Tongue (tissue), 2 donors: Measurements from ENCODE around the gene CDCA4. TPM values are rescaled to one million over a fixed set of nuclear protein-coding genes. Genes with fewer than 3 reads are reported as not detected.

Experiments used
- DNase-seq: peaks from one replicate; pipeline ENCODE4 v3.0.0-alpha.2; 2015
- total RNA-seq: library from RNA; depleted of rRNA; stranded (reverse); fragments of >200 nt; gene quantifications from one replicate; pipeline ENCODE4 v1.2.3, GENCODE V29; 2014

CDCA4 gene
- total RNA-seq, 1 donor from 2014 or later: 23.5 TPM

DNA sequence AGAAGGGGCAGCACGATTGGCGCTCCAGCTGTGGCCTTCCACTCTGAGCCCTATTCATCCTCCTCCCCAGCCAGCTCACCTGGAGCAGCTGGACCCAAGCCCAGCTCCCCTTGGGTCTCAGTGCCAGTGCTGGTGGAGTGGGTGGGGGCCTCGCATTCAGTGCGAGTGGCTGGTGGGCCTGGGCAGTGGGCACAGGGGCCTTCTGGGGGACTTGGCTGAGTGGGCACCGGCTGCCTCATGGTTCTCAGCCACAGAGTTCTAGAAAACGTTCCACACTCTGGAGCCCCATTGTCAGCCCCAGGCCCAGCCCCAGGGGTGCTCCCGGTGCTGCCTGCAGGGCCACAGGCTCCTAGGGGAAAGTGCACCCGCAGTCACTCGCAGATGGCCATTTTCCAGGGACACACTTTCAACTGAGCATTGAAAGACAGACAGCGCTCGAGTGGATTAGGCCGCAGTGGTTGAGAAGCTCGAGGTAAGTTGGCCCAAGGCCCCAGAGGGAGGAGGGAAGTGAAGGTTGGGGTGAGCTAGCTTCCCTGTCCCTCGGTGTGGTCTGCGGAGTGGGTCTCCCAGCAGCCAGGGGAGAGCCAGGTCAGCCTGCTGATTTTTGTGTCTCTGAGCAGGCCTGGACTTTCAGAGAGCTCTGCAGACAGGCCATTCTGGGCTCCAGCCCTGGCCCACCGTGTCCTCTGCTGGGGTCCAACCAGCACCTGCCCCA, 31.5 kb downstream of the CDCA4 start:
- no peak for DNase-seq

DNA sequence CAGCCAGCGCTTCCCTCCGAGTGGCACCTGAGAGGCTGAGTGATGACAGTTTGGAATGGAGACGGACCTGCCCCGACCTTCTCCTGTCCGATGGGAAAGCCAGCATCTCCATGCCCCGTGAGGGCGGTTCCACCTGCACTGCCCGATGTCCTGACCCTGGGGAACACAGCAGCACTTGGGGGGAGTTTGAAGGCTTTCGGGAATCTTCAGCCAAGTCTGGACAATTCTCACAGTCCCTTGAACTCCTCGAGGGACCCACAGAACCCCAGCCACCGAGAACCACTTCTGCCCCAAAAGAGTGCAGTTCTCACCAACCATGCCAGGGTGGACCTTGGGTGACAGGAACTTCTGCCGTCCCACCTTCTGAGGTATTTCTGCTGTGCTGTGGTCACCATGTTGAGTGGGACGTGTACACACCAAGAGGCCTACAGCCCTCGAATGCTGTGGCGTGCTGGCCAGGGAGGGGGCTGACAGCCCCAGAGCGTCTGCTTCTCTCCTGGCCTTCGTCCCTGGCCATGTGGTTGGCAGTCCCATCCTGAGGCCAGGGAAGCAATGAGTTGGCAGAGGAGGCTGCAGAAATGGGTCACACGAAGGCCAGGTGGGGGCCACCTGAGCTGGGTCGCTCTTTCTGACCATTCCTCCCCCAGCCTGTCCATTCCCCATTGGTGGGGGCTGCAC, 34.3 kb downstream of the CDCA4 start:
- no peak for DNase-seq

GRCh38 chr14:104985675-104986486, 35.0 kb downstream of the CDCA4 start, which contains the start of gene CLBA1:
CLBA1 (plus strand) TSS chr14:104985788; CDS start chr14:104986432, 644 bp downstream.
- peak; percentile 96 for DNase-seq

DNA sequence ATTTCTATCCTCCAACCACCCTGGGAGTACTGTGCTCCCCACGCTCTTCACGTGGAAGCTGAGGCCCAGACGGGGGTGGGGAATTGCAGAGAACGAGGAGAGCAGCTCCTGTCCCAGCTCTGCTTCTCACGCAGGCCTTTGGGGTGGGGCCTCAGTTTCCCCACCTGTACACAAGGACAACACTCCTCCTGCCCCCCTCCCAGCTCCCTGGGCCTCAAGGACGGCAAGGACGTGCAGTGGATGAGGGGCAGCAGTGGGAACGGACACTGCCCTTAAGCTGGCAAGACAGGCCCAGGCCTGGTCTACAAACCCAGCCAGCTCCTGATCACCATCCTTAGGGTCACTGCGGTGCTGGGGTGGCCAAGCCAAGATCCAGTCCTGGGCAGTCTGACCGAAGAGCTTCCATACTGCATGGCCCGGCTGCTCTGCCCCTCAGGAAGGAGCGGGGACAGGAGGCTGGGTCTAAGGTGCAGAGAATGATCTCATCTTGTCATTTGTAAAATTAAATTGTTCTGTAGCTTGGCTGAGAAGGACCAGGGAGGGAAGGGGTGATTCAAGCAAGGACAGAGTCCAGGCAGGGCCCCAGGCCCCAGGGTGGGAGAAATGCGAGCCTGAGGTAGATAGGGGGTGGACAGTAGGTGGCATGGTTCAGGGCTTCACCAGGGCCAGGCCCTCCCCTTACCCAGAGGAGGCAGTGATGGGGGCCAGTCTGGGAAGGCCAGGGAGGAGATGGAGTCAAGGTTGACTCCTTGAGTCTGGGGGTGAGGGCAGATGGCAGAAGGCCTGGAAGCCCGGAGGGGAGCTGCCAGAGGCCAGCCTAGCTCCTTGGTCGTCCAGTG, 36.6 kb downstream of the CDCA4 start:
- DNase-seq: no peak

- no peak for DNase-seq
Observed at GRCh38 chr14:104983231-104983721, 37.6 kb downstream of the CDCA4 start.

GRCh38 chr14:104982548-104983230, 38.2 kb downstream of the CDCA4 start:
- DNase-seq: no peak

DNA sequence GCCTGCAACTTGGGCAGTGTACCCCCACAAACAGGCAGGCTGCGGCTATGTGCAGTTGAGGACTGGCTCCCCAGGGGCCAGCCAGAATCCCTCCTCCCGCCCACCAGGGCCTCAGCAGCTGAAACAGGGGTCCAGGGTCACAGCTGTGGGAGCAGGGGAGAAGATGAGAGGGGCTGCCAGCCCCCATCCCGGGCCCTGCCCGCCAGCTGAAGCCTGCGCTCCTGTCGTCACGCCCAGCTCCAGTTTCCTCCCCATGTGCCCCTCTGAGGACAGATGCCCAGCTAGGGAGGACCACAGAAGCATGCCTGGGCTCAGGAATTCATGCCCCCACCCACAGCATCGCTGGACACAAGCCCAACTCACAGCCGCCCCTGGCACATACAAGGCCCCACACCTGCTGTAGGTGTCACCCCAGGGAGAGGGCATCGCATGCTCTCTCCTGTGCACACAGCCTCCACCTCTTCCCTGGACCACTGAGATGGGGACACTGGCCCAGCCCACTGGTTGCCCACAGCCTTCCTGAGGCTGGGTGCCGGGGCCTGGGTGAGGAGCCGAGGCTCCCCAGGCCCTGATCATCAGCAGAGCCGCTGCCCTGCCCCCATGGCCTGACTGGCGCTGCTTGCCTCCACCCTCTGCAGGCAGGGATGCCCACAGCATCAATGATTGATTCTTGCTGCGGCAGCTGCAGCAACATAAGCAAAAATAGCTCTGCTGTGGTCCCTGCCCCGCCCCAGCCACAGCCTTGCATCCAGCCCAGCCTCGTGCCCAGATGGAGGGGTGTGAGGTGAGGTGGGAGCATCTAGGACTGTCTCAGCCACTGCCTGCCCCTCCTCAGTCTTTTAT, 39.0 kb downstream of the CDCA4 start:
- DNase-seq: peak; percentile 90

DNA sequence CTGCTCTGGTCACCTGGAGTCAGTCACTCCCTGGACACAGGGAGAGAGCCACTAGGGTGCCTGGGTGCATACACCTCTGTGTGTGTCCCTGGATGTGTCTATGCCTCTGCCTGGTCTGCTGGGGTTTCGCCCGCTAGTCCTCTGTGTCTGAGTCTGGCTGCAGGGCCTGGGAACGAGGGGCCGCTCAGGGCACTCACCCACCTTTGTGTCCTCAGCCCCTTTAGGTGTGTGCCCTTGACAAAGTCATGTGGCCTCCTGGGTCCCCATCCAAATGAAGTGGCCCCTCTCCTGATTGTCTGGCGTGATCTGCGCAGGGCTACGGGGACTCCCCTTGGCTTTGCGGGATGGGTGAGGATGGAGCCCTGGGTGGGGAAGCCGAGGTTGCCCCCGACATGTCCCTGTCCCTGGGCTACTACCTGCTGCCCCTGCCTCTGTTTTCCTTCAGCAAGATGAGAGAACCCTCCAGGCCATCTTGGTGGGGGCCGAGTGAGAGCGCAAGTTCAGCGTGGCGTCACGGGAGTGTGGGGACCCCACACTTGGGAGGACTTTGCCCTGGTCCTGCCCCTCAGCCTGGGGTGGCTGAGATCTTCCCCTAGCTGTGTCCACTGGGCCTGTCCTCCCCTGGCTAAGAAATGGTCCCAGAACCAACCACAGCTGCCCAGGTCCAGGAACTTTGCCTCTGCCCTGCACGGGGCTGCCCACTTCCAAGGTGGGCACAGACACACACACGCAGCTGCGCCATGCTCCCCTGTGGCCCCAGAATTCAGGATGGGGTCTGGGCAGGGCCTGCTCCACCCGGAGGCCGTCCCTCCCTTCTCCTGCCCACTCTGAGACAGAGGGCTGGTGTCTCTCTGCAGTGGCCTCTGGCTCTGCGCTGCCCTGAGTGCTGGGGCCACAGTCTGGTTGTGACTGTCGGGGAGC, 40.0 kb downstream of the CDCA4 start:
- no peak for DNase-seq

- DNase-seq: no peak
Observed at GRCh38 chr14:104979758-104980610, 40.9 kb downstream of the CDCA4 start.

- no peak for DNase-seq
Observed at GRCh38 chr14:104978746-104979691, 41.9 kb downstream of the CDCA4 start.

GRCh38 chr14:104977681-104978653, 42.9 kb downstream of the CDCA4 start, which contains the start of gene AHNAK2:
AHNAK2 (minus strand) TSS chr14:104978374; CDS start chr14:104978237, 137 bp downstream.
- peak; percentile 86 for DNase-seq

- no peak for DNase-seq
Observed at GRCh38 chr14:104977008-104977680, 43.7 kb downstream of the CDCA4 start.

DNA sequence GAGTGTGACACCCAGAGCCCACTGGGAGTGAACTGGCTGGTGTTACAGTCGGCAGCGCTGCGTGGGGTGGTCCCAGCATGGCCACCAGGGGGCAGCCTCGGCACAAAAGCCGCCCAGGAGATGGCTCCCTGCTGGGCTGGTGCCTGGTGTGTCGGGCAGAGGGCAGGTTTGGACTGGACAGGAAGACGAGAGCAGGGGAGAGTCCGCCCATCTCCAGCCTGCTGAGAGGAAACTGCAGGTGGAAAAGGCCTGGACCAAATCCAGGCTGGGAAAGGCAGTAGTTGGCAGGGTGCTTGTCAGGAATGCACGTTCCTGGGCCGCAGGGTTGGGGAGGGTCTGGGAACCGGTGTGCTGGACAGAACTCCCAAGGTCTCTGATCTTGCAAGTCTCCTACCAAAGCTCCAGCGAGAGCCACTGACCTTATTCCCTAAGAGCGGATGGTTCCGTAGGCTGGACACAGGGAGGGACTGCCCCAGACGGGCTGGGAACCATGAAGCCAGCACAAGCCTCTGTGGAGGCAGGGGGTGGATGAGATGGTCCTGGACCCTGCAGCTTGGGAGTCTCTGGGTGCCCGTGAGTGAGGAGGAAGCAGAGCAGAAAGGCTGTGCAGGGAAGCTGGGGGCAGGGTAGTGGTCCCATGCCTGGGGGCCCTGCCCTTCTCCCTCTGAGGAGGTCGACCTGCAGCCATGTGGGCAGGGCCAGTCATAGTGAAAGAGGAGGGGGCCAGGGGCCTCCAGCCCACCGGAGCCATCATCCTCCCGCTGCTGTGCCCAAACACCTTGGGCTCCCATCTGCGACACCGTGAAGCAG, 44.5 kb downstream of the CDCA4 start:
- DNase-seq: peak; percentile 83
